AG10803 (cell line): ENCODE data around the gene NEU2.

ENCODE experiments used
- DNase-seq: peaks from one replicate; pipeline ENCODE4 v3.0.0; 2010; ENCODE audit warnings: low read depth
- H3K4me3 ChIP-seq: 2 replicates; pipeline ENCODE4 v1.5.1; 2011; ENCODE audit warnings: mild to moderate bottlenecking, low read length, control low read depth
- TF ChIP-seq, protein P1 (sequence below): conservative IDR thresholded peaks from 2 replicates; pipeline ENCODE4 v1.5.1; 2011; ENCODE audit warnings: mild to moderate bottlenecking, low read length, control low read depth, inconsistent platforms

The NEU2 gene

GRCh38 chr2:233003658-233004555 is 28.6 kb upstream of the NEU2 start:
- no peak overlapping the region for H3K4me3 ChIP-seq
- TF ChIP-seq, protein P1, sequence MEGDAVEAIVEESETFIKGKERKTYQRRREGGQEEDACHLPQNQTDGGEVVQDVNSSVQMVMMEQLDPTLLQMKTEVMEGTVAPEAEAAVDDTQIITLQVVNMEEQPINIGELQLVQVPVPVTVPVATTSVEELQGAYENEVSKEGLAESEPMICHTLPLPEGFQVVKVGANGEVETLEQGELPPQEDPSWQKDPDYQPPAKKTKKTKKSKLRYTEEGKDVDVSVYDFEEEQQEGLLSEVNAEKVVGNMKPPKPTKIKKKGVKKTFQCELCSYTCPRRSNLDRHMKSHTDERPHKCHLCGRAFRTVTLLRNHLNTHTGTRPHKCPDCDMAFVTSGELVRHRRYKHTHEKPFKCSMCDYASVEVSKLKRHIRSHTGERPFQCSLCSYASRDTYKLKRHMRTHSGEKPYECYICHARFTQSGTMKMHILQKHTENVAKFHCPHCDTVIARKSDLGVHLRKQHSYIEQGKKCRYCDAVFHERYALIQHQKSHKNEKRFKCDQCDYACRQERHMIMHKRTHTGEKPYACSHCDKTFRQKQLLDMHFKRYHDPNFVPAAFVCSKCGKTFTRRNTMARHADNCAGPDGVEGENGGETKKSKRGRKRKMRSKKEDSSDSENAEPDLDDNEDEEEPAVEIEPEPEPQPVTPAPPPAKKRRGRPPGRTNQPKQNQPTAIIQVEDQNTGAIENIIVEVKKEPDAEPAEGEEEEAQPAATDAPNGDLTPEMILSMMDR, result no peak
- no peak for DNase-seq

- TF ChIP-seq, protein P1, result no peak
- no peak overlapping the region for H3K4me3 ChIP-seq
- DNase-seq, result no peak
These were observed 27.4 kb upstream of the NEU2 start for GRCh38 chr2:233005096-233005495.

DNA sequence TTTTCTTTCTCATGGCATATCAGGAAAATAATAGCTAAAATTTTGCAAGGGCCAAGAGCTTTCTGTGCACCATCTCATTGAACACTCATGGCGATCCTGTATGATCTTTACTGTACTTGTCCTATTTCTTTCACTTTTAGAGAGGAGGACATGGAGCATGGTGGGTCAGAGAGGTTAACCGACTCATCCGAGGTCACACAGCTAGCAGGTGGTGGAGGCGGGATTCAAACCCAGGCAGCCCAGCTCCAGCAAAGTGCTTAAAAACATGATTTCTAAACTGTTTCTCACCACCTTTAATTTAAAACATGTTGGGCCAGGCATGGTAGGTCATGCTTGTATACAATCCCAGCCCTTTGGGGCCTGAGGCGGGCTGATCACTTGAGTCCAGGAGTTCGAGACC is 25.8 kb upstream of the NEU2 start:
- no peak for DNase-seq
- TF ChIP-seq, protein P1, result no peak
- no peak overlapping the region for H3K4me3 ChIP-seq

GRCh38 chr2:233007270-233007669 is 25.2 kb upstream of the NEU2 start:
- DNase-seq, result no peak
- no peak overlapping the region for H3K4me3 ChIP-seq
- TF ChIP-seq, protein P1, result no peak

- TF ChIP-seq, protein P1, result no peak
These were observed 24.7 kb upstream of the NEU2 start for GRCh38 chr2:233007739-233008138.

GRCh38 chr2:233009661-233010060 is 22.8 kb upstream of the NEU2 start:
- H3K4me3 ChIP-seq, result no peak overlapping the region
- TF ChIP-seq, protein P1, result no peak
- no peak for DNase-seq

More at GRCh38 chr2:233007739-233008138, 24.7 kb upstream of the NEU2 start:
- H3K4me3 ChIP-seq, result no peak overlapping the region
- peak; percentile 40 for DNase-seq
